ENCODE data around the gene RAB27A. TPM values are rescaled to one million over a fixed set of nuclear protein-coding genes. Genes with fewer than 3 reads are reported as not detected.

Gene RAB27A
- total and polyA plus RNA-seq, 8 donors, result 6.4 to 26.5 (median 14.8) TPM

DNA sequence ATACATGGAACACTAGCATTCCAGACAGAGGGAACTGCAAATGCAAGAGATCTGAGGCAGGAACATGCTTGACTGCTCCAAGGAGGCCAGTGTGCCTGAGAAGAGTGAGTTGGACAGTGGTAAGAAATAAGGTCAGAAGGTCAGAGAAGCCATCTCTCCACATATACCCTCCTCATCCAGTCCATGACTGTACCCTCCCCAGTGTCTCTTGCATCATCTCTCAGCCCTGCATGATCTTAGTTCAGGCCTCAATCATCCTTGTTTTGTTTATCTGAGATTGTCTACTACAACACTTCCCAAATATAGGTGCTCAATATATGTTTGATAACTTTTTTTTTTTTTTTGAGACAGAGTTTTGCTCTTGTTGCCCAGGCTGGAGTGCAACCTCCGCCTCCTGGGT, 87.4 kb downstream of the RAB27A start:
- ATAC-seq, result no peak
- TF ChIP-seq CTCF (IDR thresholded peaks at IDR 0.05), result no peak
- 95 to 100% methylated on average over 1 of the region's 1 CpG for WGBS, 2 donors
- no peaks in the 10 kb centered on the region for H3K27me3 ChIP-seq
- H3K4me3 ChIP-seq, result no peak overlapping the region
- intact Hi-C loops (cut with DNase I), result no loop called here
- no peak for FAIRE-seq
- no peak overlapping the region for H3K27ac ChIP-seq
- no peaks in the 10 kb centered on the region for H3K4me1 ChIP-seq
- peaks cover 0 to 8% (median 0%) of the 10 kb centered on the region in 3 donors for H3K36me3 ChIP-seq
- DNase-seq, result no peak
- H3K9me3 ChIP-seq, result no peaks in the 10 kb centered on the region

- Histone ChIP-seq H3K4me1 (peaks cover 12 to 18% (median 17%) of the 10 kb centered on the region in 3 donors), H3K36me3 (no peaks in the 10 kb centered on the region), H3K9me3 (no peaks in the 10 kb centered on the region), H3K27ac (no peak overlapping the region), H3K4me3 (no peak overlapping the region), H3K27me3 (no peaks in the 10 kb centered on the region)
- no peak for TF ChIP-seq CTCF (IDR thresholded peaks at IDR 0.05)
- DNase-seq (no peak), ATAC-seq (no peak), FAIRE-seq (no peak)
- 94 to 98% methylated on average over 3 of the region's 3 CpGs for WGBS, 2 donors
- intact Hi-C loops (cut with DNase I), result no loop called here
Measured at GRCh38 chr15:55198706-55199105, 90.9 kb downstream of the RAB27A start.

GRCh38 chr15:55197719-55198118, 91.9 kb downstream of the RAB27A start:
- no peak for DNase-seq
- ATAC-seq, result peak in 1 of 4 donors; percentile 1
- H3K4me3 ChIP-seq, result peak overlapping the region; percentile 66 to 86 (median 74)
- peaks cover 17 to 25% (median 20%) of the 10 kb centered on the region in 3 donors for H3K4me1 ChIP-seq
- H3K9me3 ChIP-seq, result no peaks in the 10 kb centered on the region
- FAIRE-seq, result no peak
- no peaks in the 10 kb centered on the region for H3K27me3 ChIP-seq
- intact Hi-C loops (cut with DNase I), result no loop called here
- WGBS, 2 donors, result 25 to 32% methylated on average over 4 of the region's 4 CpGs
- H3K36me3 ChIP-seq, result no peaks in the 10 kb centered on the region
- H3K27ac ChIP-seq, result peak overlapping the region in 3 of 4 donors; percentile 69 to 94 (median 89)
- TF ChIP-seq CTCF (IDR thresholded peaks at IDR 0.05), result no peak

DNA sequence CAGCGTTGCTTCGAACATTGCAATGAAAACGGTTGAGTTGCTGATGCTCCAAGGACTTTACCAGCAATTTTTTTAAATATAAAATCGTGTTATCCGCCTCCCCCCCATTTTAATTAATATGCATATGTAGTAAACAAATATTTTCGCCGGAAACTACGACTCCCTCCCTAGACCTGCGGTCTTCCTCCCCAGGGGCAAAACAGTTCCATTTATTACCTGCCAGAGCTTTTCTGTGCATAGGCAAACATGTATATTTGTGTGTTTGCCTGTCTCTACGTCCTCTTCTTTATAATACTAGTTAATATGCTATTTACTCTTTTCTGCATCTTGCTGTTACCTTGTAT, 92.3 kb downstream of the RAB27A start:
- no peak for FAIRE-seq
- no peak for TF ChIP-seq CTCF (IDR thresholded peaks at IDR 0.05)
- H3K27me3 ChIP-seq, result no peaks in the 10 kb centered on the region
- H3K36me3 ChIP-seq, result no peaks in the 10 kb centered on the region
- H3K4me1 ChIP-seq, result peaks cover 17 to 25% (median 20%) of the 10 kb centered on the region in 3 donors
- peak overlapping the region; percentile 66 to 86 (median 74) for H3K4me3 ChIP-seq
- 0% methylated on average over 10 of the region's 10 CpGs for WGBS, 2 donors
- intact Hi-C loops (cut with DNase I), result no loop called here
- no peaks in the 10 kb centered on the region for H3K9me3 ChIP-seq
- no peak for DNase-seq
- peak overlapping the region; percentile 69 to 94 (median 86) for H3K27ac ChIP-seq
- peak in 1 of 4 donors; percentile 2 for ATAC-seq

GRCh38 chr15:55196458-55197361, 92.9 kb downstream of the RAB27A start, which contains the start of gene RSL24D1:
TSS of gene RSL24D1 (minus strand) at chr15:55196941. CDS start at chr15:55196890, 51 bp downstream.
- ATAC-seq (peak; percentile 98 to 99 (median 98)), DNase-seq (peak; percentile 91 to 98 (median 96)), FAIRE-seq (peak; percentile 98)
- intact Hi-C loops (cut with DNase I), result no loop called here
- Histone ChIP-seq H3K27ac (peak within 1 kb of the TSS; percentile 69 to 94 (median 86)), H3K4me3 (peak within 1 kb of the TSS; percentile 66 to 86 (median 74)), H3K27me3 (no peaks in the 10 kb centered on the region), H3K36me3 (no peaks in the 10 kb centered on the region), H3K4me1 (peaks cover 17 to 25% (median 20%) of the 10 kb centered on the region in 3 donors), H3K9me3 (no peaks in the 10 kb centered on the region)
- TF ChIP-seq CTCF (IDR thresholded peaks at IDR 0.05), result peak in 3 of 4 donors; percentile 10 to 23 (median 15)
- 0% methylated on average over 62 of the region's 62 CpGs for WGBS, 2 donors
